HG02610 (cell line): ENCODE measurements around the gene HPN.
"Not testable (repeated sequence)": the region's sequence is repeated elsewhere in the genome, so short reads cannot be mapped to it uniquely, and the experiment has no call there.

Experiments used
- ATAC-seq: cut with Tn5 transposase; IDR thresholded peaks from one replicate; pipeline ENCODE4 v1.9.1; 2021; ENCODE audit warnings: mild to moderate bottlenecking, moderate library complexity; ENCODE audit not compliant: unreplicated experiment

The HPN gene

DNA sequence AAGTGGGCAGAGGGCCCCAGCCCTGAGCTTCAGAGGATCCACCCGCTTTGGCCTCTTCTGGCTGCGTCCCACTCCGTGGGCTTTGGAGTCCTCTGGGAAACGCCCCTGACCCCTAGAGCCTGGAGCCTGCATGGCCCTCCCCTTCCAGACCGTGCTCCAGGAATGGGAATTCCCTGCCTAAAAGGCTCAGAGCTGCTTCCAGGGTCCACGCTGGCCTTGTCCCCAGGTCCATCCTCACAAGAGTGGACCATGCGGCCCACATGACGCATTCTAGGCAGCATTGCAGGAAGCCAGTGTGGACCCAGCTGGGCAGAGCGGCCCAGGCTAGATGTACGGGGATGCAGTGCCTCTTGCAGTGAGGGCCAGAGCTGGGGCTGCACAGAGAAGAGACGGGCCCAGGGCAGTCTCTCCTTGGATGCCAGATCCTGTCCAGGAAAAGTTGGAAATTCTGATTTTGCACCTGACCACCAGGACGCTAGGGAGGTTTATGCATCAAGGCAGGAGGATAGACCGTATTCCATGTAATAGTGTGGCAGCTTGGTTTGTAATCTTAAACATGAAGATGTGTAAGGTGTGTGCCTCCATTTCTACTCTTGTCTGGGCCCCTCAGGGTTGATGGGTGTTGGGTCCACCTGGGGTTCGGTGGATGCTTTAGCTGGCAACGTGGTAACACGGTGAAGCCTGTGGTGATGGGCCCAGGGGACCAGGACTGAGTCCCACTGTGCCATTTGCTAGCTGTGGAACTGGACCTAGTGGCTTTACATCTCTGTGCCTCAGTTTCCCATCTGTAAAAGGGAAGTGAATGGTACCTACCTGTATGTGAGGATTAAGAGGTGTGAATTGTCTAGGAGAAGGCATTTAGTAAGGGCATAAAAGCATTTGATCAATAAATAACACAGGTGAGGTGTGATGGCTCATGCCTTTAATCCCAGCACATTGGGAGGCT is 59.3 kb downstream of the HPN start:
- no peak for ATAC-seq

- not testable (repeated sequence) for ATAC-seq
These were observed 60.4 kb downstream of the HPN start for GRCh38 chr19:35101949-35102348.

DNA sequence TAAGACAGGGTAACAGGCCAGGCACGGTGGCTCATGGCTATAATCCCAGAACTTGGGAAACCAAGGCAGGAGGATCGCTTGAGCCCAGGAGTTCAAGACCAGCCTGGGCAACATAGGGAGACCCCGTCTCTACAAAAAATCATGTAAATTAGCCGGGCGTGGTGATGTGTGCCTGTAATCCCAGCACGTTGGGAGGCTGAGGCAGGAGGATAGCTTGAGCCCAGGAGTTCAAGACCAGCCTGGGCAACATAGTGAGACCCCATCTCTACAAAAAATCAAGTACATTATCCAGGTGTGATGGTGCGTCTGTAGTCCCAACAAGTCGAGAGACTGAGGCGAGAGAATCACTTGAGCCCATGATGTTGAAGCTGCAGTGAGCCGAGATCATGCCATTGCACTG is 62.1 kb downstream of the HPN start:
- ATAC-seq = not testable (repeated sequence)

- no peak for ATAC-seq
These were observed 62.8 kb downstream of the HPN start for GRCh38 chr19:35104361-35104760.

GRCh38 chr19:35105047-35105410 is 63.5 kb downstream of the HPN start:
- no peak for ATAC-seq

- ATAC-seq = no peak
These were observed 64.1 kb downstream of the HPN start for GRCh38 chr19:35105411-35106290.

- ATAC-seq = no peak
These were observed 64.7 kb downstream of the HPN start for GRCh38 chr19:35106291-35106583.

GRCh38 chr19:35106898-35107541 is 65.5 kb downstream of the HPN start:
- ATAC-seq = no peak

DNA sequence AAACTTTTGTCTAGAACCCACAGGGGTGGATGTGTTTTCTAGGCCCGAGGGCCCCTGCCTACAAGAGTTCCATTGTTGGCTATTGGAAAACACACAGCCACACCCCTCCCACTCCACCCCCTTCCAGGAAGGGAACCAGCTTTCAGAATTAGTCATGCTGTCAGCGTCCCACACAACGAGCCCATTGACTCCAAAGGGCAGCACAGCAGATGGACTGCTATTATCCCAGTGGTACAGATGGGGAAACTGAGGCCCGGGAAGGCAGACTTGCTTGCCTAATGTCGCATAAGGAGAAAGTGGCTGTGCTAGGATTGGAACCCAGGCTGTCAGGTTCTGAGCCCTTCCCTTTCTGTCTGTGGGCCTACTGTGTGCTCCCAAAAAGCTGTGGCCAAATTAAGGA is 66.0 kb downstream of the HPN start:
- no peak for ATAC-seq

DNA sequence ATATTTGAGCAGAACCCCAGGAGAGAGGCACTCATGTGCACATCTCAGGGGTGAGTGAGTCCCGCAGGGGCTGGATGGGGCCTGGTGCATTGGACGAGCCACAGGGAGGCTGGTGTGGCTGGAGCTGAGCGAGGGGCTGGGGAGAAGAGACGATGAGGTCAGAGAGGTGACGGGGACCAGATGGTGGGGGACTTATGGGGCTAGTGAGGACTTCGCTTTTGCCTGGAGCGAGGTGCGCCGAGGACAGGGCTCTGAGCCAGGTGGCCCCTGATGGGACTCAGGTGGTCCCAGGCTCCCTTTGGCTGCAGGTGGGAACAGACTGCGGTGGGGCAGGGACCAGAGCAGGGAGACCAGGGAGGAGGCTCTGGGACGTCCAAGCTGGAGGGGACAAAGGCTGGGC is 67.2 kb downstream of the HPN start:
- no peak for ATAC-seq

- no peak for ATAC-seq
These were observed 68.0 kb downstream of the HPN start for GRCh38 chr19:35109395-35110112.

DNA sequence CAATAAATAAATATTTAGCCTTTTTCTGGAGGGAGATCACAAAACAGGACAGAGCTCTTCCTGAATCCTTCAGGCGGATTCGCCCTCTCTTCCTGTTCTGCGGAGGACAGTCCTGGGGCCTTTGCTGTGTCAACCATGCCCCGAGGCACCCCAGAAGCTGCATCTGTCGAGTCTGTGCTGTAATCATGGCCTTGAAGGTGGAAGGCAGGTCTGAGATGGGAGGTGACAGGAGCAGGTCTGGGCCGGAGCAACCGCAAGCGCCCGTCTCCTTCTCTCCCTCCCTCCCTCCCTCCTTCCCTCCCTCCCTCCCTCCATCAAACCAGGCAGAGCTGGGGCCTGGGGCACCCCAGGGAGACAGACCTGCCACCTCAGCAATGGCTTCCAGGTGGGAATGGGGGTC is 69.5 kb downstream of the HPN start:
- ATAC-seq = no peak

GRCh38 chr19:35112995-35113688 is 71.6 kb downstream of the HPN start:
- ATAC-seq = no peak

DNA sequence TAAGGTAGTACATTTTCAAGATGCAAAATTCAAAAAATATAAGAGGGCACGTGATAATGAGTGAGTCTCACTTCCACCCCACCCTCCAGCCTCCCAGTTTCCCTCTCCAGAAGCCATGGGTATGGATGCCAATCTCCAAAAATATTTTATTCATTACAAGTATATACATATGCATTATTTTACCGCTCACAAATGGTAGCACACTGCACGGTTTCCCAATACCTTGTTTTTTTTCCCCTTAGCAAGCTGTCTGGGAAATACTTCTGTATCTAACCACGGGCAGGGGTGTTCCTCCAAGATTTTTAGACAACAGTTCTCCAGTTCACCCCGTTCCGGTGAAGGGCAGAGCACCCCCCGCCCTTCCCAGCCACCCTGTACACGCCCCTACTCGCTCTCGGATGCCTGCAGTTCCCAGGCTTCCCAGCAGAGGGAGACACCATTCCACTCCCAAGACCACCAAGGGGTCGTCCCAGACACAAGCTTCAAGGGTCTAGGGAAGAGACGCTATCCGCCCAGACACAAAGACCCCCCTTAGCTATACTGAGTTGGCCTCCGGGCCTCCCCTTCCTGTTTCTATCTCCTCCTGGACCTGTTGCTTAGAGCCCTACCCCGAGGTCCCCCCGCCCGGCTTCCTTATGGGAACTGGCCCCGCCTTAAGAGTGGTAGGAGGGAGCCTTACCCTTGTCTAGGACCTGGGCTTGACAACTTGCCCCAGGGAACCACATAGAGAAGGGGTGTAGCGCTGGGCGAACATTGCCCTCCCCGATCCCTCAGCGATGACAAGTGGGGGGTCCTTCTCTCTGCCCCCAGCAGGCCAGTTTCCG is 73.0 kb downstream of the HPN start:
- no peak for ATAC-seq

DNA sequence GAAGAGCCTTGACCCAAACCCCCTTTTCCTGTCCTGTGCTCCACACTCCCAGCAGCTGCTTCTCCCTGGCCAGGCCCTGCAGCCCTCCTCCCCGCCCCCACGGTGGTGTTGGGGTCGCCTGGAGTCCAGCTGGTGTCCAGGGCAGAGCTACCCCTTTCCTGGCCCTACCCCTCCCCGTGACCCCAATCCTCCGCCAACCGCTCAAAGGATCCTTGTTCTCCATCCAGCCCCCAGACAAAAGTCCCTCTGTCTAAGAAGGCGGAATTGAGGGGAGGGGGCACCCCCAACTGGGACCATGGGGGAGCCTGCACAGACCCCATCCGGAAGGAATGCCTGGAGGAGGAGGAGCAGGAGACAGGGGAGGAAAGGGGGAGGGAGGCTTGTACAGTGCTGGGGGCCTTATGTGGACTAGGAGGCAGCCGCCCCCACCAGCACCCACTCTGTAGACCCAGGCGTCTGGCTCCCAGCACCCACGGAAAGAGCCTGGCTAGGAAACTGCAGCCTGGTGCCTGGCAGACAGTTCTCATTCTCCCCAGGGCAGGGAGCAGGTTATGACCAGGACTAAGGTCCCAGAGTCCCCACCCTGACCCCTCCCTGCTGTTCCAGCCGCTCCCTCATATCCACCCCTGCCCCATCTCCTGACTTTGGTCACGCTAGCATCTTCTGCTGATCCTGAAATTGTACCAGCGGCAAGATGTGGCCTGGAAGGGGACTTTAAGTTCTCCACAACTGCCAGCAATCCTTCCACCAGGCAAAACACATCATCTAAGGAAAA is 73.8 kb downstream of the HPN start, which contains the start of gene FXYD3:
FXYD3 (plus strand) TSS at position 647 of the 775 bp plus-strand sequence. CDS start 3,554 bp downstream, outside the sequence.
- no peak for ATAC-seq
